HG02610 (cell line): ENCODE measurements around the gene TOLLIP.

Experiments used
- ATAC-seq: cut with Tn5 transposase; IDR thresholded peaks from one replicate; pipeline ENCODE4 v1.9.1; 2021; ENCODE audit warnings: mild to moderate bottlenecking, moderate library complexity; ENCODE audit not compliant: unreplicated experiment

The TOLLIP gene

GRCh38 chr11:1300121-1300520, 9.3 kb downstream of the TOLLIP start:
- no peak for ATAC-seq

- ATAC-seq: no peak
Measured at GRCh38 chr11:1299621-1300020, 9.8 kb downstream of the TOLLIP start.

DNA sequence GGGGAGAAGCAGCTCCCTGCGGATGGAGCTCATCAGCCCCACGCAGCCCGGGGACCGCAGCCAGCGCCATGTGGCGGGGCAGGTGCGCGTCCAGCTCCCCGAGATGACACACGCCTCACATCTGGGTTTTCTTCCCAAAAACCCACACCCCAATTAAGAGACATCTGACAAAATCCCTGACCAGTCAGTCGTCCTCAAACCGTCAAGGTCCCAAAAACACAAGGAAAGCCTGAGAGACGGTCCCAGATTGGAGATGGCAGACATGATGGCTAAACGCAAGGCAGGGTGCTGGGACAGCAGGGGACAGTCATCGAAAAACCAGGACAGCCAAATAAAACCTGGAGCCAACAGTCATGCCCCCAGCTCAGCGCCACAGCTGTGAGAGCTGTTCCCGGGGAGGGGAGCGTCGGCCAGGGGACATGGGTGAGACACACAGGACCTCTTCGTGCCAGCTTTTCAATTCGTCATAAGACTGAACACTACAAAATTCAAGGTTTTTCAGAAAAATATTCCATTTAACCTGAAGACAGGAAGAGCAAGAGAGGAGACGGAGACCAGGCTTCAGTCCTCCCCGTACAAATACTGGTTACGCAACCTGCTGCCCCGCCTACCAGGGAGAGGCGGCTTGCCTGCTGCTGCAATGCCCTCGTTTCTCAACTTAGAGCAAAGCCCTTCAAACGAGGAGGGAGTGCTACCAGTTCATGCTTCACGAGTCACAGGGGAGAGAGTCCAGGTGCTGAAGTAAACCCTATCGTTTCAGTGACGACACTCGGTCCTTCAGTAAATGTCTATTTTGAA, 10.5 kb downstream of the TOLLIP start:
- no peak for ATAC-seq

- ATAC-seq: no peak
Measured at GRCh38 chr11:1297576-1298473, 11.6 kb downstream of the TOLLIP start.

- ATAC-seq: no peak
Measured at GRCh38 chr11:1297011-1297575, 12.3 kb downstream of the TOLLIP start.

DNA sequence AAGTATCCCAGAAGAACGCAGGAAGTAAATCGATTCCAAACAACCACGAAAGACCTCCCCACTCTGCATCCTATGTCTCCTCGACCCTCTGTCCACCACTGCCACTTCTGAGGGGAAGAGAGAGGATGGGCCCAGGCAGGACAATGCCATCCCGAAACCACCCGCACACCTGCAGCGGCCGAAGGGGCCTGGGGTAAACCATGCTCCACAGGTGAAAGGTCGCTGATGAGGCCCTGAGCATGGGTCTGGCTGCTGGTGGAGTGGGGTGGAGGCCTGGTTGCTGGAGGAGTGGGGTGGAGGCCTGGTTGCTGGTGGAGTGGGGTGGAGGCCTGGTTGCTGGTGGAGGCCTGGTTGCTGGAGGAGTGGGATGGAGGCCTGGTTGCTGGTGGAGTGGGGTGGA, 13.1 kb downstream of the TOLLIP start:
- no peak for ATAC-seq

- no peak for ATAC-seq
Measured at GRCh38 chr11:1295591-1295990, 13.8 kb downstream of the TOLLIP start.

DNA sequence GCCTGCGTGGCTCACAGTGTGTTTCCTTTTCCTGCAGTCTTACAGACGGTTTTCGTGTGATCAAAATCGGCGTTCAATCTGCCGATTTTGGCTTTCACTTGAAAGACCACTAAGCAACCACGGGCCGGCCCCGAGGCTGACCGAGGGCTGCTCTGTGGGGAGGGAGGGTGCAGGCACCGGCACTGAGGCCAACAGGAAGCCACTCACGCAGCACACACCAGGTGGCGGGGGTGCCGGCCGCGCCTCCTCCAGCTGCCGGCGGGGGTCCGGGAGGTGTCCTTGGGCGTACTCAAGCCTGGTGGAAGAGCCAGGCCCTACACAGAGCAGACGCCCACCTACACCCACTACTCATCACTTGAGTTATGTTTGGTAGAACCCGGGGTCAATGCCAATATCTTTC, 14.3 kb downstream of the TOLLIP start:
- no peak for ATAC-seq

DNA sequence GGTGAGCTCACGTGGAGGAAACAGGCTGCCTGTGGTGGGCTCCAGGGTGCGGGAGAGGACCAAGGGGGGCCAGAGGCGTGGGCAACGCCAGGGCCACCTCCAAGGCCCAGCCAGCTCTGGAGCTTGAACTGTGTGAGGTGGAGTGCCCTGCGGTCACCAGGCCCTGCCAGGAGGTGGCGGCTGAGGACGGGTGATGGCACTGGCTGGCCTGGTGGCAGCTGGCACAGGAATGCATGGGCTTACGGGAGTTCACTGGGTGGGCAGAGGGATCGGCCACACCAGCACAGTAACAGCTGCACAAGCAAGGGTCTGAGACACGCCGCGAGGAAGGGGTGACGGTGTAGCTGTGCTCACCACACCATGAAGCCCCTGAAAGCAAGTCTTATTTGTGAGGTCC, 15.8 kb downstream of the TOLLIP start:
- no peak for ATAC-seq

GRCh38 chr11:1292644-1293618, 16.5 kb downstream of the TOLLIP start:
- ATAC-seq: no peak

GRCh38 chr11:1292018-1292643, 17.3 kb downstream of the TOLLIP start:
- ATAC-seq: no peak

- ATAC-seq: no peak
Measured at GRCh38 chr11:1291295-1292017, 18.0 kb downstream of the TOLLIP start.

- no peak for ATAC-seq
Measured at GRCh38 chr11:1290052-1291040, 19.1 kb downstream of the TOLLIP start.

GRCh38 chr11:1289211-1289935, 20.1 kb downstream of the TOLLIP start:
- no peak for ATAC-seq

DNA sequence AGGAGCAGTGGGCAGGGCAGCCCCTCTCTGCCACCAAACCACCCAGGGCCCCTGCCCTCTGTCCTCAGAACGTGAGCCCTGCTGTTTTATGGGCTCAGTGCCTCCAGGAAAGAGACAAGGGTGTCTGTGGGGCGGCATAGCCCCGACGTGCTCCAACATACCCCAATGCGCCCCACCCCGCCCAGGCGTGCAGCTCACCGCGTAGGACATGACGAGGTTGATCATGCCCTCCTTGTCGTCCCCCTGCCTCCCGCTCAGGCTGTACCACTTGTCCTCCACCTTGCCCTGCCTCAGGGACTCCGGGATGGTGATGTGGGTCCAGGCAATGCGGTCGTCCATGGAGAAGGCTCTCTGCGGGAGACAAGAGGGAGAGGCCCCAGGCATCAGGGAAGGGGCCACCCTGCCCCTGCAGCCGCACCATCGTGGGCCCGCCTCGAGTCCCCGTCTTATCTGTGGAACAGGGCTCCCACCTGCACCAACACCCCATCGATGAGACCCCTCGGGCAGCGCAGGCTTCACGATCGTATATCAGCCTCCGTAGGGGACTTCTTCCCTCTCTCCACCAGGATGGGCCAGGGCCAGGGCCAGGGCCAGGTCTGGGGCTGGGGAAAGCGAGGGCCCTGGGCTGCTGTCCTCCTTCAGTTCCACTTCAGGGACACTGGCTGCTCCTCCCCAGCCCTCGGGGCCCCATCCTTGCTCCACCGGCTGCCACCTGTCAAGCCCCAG, 20.8 kb downstream of the TOLLIP start:
- no peak for ATAC-seq

DNA sequence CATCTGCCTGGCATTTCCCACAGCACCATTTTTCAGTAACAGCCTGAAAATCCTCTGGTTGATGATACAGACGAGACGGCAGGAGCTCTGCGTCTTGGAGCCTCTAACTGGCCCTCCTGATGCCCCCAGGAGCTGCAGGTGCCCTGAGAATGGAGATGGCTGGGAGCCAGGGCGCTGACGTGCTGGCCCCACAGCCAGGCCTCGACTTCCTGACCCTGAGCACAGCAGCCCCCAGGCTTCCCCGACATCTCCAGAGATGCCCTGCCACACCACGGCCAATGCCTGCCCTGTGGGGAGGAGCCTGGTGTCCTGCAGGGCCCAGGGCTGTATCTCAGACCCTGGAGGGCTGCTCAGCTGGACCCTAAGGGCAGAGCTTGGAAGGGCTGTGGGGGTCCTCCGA, 21.5 kb downstream of the TOLLIP start:
- ATAC-seq: no peak

DNA sequence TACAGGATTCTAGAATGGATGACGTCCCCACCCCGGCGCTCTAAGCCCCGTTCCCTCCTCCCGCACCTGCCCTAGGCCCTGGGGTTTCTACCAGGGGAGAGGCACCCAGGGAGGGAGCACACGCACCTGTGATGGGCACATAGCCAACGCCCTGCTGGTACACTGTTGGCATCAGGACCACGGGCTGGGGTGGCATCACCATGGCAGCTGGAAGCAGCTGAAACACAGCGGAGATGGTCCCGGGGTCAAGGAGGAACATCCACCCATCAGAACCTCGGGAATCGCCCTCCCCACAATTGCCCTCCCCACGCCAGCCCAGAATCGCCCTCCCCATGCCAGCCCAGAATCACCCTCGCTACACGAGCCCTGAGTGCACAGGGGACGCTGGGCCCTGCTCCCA, 23.6 kb downstream of the TOLLIP start:
- ATAC-seq: no peak
